HG03520 (cell line): ENCODE data around the gene MBOAT2.
"Not testable (repeated sequence)": the region's sequence is repeated elsewhere in the genome, so short reads cannot be mapped to it uniquely, and the experiment has no call there.

Experiments used
- ATAC-seq: cut with Tn5 transposase; IDR thresholded peaks from one replicate; pipeline ENCODE4 v1.9.1; 2021; ENCODE audit warnings: mild to moderate bottlenecking, moderate library complexity; ENCODE audit not compliant: unreplicated experiment

MBOAT2 gene

DNA sequence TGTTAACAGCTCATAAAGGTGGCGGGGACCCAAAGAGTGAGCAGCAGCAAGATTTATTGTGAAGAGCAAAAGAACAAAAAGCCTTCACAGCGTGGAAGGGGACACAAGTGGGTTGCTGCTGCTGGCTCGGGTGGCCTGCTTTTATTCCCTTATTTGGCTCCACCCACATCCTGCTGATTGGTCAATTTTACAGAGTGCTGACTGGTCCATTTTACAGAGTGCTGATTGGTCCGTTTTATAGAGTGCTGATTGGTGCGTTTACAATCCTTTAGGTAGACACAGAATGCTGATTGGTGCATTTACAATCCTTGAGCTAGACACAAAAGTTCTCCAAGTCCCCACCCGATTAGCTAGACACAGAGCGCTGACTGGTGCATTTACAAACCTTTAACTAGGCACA lies 100.7 kb downstream of the MBOAT2 start:
- ATAC-seq: not testable (repeated sequence)

DNA sequence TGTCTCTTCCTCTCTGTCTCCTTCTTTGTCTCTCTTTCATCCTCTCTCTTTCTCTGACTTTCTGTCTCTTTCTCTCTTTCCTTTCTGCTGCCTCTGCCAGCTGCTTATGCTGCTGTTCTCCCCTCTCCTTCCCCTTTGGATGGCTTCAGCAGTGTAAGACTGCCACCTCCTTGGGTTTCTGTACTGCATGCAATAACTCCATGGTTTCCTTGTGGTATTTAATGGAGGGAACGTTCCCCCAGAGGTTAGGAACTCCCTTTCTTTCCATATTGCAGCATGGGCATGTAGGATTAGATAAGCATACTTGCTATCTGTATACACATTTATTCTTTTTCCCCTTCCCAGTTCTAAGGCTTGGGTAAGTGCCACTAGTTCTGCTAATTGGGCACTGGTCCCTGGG lies 106.3 kb downstream of the MBOAT2 start:
- not testable (repeated sequence) for ATAC-seq

DNA sequence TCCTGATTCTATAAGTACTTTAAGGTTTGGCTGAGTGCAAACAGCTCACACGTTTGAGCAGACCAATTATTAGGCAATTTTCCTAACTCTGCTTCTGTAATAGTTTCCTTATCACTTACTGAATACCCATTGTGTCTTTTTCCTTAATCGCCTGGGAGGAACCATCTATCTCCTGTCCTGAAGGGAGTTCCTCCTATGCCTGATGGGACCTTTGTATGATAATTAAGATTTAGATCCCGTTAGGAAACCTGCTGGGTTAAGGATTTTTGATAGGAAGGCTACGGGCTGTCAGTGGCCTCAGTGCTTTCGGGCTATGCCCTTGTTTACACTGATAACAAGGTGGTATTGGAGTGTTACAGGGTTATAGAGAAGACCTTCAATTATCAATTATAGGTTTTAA lies 106.8 kb downstream of the MBOAT2 start:
- ATAC-seq: not testable (repeated sequence)

DNA sequence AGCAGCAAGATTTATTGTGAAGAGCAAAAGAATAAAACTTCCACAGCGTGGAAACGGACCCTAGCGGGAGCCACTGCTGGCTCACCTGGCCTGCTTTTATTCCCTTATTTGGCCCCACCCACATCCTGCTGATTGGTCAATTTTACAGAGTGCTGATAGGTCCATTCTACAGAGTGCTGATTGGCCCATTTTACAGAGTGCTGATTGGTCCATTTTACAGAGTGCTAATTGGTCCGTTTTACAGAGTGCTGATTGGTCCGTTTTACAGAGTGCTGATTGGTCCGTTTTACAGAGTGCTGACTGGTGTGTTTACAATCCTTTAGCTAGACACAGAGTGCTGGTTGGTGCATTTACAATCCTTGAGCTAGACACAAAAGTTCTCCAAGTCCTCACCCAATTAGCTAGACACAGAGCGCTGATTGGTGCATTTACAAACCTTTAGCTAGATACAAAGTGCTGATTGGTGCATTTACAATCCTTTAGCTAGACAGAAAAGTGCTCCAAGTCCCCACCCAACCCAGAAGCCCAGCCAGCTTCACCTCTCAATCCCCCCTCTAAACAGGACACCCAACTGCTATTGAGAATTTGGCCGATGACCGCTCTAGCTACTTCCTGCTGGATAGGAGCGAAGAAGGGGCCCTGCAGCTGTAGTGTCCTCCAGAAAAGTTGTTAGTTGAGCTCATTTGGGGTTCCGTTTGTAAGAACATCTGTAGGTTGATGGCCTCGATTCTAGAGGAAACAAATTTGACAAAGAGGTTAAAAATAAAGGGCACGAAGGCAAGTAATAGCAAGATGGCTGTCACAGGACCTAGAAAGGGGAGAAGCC lies 108.2 kb downstream of the MBOAT2 start:
- not testable (repeated sequence) for ATAC-seq

DNA sequence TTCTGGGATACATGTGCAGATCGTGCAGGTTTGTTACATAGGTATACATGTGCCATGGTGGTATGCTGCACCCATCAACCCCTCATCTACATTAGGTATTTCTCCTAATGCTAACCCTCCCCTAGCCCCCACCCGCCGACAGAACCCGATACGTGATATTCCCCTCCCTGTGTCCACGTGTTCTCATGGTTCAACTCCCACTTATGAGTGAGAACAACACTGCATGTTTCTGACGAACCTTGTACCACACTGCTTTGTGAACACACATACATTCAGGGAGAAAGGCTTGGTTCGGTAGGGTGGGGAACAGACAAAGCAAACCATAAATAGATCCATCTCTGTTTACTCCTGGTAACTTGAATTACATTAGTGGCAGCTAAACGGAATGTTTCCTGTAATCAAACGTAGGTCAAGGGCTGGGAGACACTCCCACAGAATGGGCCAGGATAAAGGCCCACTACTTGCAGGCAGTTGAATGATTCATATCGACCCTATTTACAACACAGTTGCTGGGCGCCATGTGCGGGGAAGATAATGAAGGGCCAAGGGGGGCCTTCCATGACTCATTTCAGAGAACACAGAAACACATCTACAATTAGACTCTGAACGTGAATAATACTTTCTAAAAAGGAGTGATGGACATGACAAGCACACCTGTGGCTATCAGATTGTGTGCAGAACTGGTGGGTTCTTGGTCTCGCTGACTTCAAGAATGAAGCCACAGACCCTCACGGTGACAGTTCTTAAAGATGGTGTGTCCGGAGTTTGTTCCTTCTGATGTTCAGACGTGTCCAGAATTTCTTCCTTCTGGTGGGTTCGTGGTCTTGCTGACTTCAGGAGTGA lies 109.3 kb downstream of the MBOAT2 start:
- no peak for ATAC-seq

DNA sequence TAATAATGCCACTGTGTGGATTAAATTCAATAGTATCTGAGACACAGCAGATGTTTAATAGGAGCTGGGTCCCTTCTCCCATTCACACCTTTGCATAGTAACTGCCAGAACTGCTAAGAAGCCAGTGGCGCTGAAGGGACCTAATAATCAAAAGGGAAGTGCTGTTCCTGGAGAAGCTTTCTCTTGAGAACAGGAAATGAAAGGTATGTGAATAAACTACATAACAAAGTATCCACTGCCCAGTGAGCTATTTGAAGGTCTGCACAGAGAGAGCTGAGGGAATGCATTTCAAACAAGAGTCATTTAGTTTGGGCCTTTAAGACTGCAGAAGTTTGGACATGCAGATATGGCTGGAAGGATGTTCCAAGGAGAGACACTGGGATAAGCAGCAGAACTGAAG lies 110.0 kb downstream of the MBOAT2 start:
- no peak for ATAC-seq

DNA sequence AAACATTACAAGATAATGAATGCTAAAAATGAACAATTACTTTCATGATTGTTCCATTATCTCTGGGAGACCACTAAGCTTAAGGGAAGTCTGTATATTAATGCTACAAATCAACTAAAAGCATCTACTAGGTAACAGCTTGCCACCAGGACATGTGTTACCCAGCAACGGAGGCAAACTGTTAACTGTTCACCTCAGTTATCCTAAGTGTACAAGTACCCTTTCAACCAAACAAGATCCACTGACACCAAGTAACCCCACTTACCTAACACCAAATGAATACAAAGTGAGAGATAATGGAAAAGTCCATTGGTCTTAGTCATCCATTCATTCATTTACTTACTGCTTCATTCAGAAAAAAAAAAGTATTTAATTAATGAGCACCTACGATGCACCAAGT lies 111.4 kb downstream of the MBOAT2 start:
- ATAC-seq: no peak

DNA sequence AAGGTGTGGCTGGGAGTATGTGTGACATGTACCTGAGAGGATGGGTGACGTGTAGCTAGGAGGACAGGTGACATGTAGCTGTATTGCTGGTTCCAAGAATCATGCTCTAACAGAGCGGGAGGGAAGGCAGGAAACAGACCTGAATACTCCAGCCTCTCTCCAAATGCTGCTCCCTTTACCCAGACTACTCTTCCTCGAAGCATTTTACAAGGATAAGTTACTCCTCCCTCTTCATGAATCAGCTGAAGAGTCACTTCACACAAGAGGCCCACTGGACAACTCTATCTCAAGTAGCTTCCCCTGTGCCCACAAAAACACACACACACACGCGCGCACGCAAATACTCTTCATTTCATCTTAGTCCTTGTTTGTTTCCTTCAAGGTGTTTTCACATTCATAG lies 113.5 kb downstream of the MBOAT2 start:
- no peak for ATAC-seq

DNA sequence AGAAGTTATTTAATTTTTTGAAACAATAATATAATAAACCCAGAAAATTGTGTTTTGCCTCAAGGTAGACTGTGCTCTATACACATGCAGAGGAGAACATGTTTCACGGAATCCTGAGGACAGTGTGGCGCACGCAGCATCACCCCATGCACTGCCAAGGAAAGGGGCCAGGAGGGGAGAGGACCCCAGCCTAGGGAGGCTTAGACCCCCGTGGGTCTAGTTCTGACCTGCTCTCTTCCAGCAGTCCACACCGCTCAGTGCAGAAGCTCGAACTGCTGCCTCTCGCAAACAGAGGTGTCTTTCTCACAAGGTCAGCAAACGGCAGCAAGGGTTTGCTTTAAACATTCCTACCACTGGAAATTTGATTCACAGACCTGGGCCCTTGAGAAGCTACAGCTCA lies 114.5 kb downstream of the MBOAT2 start:
- ATAC-seq: no peak

DNA sequence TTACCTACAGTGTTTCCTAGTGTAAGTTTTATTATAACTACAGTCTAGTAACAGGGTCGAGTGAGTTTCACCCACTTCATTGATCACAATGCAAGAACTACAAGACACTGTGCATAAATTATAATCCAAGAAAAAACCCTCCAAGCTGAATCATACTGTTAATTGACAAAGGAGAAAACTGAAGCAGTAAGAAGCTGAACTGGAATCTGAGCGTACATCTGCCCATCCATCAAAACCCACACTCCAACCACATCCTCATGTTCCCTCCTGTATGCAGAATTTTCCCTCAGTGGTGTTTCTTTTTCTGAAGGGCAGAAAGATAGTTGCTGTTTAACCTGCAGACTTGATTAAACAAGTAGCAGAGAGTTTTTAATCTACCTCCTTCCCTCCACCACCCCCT lies 116.6 kb downstream of the MBOAT2 start:
- ATAC-seq: no peak

DNA sequence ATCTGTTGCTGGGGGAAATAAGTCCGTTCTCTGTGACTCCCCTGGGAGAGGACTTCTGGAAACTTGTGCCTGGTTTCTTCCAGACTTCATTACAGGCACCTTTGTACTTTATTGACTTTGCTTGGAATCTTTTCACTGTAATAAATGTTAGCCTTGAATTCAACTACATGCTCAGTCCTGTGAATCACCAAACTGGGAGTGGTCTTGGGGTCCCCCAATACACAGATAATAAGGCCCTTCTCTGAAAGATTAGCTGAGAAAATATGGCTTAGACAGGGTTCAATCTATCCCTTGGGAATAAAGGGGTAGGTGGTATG lies 117.3 kb downstream of the MBOAT2 start:
- no peak for ATAC-seq

DNA sequence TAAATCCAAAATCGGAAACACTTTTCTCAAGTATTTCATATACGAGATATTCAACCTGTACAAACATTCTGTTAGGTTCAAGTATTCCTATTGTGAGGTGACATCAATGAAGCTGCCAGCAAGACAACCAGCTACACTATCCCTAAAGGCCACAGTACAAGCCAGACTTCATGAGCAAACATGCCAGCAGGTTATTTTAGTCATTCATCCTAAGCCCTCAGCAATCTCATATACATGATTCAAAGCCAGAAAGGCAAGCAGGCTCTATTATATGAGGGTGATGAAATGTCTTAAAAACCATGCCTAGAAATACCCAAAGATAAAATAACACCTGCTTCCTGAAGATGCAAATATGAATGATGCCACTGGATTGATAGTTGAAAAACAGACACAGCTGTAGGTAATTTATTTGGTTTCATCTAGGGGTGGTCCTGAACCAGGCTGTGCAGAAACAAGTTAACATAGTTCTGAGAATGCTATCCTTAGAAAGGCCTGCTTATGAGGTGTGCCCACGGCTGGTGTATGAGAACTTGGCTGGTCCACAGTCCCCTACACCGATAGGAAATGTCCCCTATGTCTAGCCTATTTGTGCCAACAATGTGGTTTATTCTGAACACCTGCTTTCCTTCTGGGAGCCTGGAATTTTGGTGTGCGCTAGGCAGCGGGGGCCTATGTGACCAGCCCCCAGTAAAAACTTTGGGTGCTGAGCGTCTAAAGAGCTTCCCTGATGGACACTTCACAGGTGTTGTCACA lies 117.9 kb downstream of the MBOAT2 start:
- ATAC-seq: no peak

DNA sequence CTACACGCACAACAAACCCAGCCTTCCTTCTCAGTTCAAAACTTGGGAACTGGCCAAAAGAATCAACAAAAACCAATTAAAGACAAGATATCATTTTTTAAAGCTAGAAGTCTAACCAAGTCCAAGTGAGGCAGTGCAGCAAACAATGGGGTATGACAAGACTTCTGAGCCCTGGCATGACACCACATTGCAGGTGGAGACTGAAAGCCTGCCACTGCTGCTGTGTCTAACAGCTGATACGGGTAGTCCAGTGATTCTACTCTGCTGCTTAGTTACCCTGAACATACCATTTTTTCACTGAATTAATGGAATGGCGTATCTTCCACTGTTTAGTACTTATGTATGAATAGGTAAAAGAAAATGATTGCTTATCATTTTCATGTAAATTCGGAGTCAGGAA lies 118.7 kb downstream of the MBOAT2 start:
- ATAC-seq: no peak

DNA sequence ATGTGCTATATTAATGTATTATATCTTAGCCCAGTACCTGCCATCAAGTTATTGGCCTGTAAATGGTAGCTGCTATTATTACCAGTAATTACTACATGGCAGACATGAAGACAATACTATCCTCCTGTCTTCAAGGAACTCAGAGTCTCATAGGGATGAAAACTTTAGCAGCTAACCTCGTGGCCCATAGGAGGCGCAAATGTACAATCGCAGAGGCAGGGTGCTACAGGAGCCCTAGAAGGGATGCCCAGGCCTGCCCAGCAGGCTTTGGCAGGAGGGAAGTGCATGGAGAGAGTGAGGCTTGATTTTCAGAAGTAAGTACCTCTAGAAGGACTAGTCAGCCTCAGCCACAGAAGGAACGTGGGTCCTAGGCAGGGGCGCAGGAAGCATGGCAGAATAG lies 121.4 kb downstream of the MBOAT2 start:
- no peak for ATAC-seq

DNA sequence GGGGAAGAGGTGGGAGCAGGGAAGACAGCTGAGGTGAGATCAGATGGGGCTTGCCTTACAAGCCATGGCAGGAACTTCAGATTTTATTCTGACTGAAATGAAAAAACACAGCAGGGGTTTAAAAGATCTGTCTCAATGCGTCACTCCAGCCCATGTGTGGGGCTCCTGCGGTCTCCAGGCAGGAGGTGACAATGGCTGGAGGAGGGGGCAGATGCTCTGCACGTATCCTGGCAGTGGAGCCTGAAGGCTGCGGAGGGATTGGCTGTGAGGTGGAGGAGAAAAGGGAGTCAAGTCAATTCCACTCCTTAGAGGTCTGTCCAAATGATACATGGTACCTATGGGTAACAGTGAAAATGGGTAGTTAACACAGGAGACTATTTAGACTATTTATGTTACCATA lies 125.6 kb downstream of the MBOAT2 start:
- ATAC-seq: no peak

DNA sequence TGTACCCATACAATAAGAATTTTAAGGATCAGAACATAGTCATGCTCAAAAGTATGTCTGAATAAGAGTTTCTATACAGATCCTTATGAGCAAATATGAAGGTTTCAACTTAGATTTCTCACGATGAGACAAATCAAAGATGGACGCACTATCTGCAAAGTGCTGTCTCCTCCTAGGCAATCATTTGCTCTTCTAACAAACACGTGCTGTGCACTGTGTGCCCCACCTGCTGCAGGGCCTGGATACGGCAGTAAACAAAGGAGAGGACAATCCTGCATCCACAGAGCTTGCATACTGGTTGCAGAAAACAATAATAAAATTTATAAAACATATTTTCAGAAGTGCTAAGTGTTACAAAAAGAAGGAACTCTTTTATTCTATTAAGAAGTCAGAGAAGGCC lies 126.2 kb downstream of the MBOAT2 start:
- no peak for ATAC-seq

DNA sequence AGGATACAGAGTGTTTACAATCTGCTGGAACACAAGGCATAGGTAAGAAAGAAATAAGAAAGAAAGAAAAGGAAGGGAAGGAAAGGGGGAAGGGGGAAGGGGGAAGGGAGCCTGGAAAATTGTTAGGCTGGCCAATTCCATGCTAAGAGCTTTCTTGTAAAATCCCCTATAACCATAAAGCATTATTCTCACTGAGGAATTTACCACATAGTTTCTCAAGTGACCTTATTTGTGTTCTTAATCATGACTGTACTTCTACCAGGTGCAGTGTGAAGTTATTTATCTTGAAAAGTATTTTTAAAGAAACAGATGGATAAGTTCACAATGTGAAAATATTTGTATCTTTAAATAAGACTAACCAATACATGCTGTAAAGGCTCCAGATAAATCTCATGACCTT lies 126.9 kb downstream of the MBOAT2 start:
- ATAC-seq: no peak

DNA sequence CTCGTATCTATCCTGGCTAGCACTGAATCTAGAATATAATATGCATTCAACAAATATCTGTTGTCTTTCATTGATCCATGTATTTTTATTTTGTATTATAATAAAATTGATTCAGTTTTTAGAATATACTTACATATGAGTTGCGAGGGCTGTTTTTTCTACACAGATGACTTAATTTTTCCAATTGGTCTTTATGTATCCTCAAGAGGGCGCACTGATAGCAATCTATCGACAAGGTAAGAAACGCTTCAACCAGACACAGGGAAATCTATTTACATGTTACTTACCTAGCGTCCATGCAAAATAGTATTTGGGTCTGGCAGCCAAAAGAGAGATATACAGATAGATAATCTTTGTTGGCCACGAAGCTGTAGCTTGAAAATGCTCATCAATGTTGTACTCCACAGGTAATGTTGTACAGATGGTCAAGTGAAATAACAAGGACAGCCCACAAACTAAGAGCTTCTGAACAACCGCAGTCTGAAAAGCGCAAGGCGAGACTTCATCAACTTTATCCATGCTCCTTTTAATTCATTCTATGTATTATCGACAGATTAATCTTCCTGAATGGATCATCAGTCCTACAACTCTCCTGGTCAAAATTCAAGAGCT lies 130.6 kb downstream of the MBOAT2 start:
- ATAC-seq: no peak

DNA sequence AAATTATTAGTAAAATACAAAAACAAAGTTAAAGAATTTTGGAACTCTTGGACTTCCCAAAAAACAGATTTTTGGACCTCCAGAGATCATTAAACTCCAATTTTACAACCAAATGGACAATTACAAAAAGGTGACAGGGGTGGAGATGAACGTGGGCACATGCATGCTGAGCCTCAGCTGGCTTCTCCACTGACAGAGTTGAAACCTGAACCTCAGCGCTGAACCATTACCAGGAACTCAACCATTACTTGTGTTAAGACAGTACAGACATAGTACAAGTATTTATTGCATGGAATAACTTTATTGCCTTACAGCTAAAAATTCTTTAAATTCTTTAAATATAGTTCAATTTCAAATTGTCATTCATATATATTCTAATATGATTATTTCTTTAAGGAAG lies 133.0 kb downstream of the MBOAT2 start:
- ATAC-seq: no peak

DNA sequence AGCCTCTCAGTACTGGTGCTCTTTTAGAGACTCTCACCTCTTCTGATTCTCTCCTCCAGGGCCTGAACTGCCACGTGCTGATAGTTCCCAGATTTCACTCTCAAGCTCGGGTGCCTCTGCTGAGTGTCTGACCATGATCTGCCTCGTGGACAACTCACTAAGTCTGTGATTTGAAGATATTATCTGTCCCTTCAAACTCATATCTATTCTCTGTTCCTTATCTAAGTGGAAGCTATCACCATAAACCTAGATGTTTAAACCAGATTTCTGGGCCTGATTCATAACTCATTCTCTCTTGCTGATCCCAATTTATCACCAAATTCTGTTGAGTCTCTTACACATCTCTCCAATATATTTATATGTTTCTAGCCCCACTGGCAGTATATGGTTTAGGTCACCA lies 136.1 kb downstream of the MBOAT2 start:
- ATAC-seq: no peak

DNA sequence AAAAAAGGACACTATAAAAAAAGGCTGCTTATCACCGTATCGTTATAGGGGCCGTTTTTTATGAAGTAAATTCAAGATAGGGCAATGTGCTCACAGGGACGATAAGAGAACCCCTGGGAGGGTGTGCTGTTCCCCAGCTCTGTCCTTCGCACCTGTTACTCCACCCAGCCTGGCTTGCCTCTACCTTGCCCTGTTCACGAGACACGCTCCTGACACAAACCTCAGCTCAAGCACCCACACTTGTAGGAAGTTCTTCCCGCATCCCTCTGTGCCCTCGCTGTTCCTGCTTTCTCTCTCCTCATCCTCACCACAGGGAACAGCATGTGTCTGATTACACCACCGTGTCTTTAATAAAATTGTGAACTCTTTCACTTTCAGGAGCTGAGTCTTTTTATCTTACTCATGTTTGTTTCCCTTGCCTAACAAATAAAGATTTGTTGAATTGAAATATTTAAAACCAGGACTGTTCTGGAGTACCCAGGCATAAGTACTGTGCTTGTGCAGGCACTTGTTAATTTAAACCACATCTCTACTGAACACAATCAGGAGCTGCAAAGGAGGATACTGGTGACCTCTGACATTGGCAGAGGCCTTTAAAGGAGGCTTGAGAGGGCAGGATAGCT lies 140.0 kb downstream of the MBOAT2 start:
- ATAC-seq: no peak
